GM21717 (cell line): Measurements from ENCODE around the gene RASD1.
"Not testable (repeated sequence)": the region's sequence is repeated elsewhere in the genome, so short reads cannot be mapped to it uniquely, and the experiment has no call there.

Source experiments
- ATAC-seq: cut with Tn5 transposase; IDR thresholded peaks from one replicate; pipeline ENCODE4 v1.9.1; 2021; ENCODE audit warnings: mild to moderate bottlenecking, moderate library complexity; ENCODE audit not compliant: unreplicated experiment

Gene RASD1

DNA sequence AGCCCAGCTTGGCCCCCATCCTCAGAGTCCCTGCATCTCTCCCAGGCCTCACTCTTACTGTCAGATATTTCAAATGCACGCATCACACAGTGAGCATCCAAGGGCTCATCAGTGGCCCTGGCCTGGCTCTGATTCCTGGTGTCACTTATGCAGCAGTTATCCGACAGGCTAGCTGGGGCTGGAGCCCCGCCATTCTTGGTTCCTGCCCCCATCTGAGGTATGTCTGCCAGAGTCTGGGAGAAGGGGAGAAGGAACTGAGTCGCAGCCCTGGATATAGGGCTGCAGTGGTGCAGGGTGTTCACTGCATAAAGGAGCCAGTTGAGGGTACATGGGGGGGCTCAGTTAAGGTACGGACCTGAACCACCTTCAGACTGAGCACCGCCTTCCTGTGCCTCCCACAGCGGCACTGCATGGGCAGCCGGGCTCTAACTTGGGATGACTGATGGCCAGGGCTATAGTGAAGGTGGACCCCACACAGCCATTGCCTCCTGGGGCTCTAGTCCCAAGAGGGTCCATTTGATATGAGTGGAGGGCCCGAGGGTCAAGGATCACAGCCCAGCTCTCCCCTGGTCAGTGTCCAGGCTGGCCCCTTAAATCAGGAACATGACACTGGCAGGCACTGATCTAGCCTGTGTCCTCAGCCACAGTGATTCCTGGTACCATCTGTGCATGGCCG, 1.8 kb upstream of the RASD1 start:
- no peak for ATAC-seq

GRCh38 chr17:17497065-17497844, 1.1 kb upstream of the RASD1 start:
- ATAC-seq = no peak

DNA sequence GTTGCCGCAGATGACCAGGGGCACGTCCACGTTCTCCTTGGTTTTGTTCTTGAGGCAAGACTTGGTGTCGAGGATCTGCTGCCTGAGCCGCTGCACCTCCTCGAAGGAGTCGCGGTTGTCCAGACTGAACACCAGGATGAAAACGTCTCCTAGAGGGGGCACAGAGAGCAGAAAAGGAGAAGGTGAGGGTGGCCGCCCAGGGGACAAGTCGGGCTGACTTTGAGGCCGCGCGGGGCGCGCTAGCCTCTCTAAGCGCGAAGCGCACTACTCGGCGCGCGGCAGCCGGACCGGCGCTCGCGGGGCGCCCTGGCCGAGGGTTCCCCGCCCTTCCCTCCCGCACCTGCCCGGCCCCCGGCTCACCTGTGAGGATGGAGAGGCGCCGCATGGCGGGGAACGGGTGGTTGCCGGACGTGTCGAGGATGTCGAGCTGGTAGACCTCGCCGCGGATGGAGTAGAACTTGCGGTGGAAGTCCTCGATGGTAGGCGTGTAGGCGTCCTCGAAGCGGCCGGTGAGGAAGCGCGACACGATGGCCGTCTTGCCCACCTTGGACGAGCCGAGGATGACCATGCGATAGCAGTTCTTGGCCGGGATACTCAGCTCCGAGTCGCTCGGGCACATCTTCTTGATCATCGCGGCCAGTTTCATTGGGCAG, 533 bp downstream of the RASD1 start:
- no peak for ATAC-seq

GRCh38 chr17:17494870-17495535, 1.2 kb downstream of the RASD1 start:
- no peak for ATAC-seq

DNA sequence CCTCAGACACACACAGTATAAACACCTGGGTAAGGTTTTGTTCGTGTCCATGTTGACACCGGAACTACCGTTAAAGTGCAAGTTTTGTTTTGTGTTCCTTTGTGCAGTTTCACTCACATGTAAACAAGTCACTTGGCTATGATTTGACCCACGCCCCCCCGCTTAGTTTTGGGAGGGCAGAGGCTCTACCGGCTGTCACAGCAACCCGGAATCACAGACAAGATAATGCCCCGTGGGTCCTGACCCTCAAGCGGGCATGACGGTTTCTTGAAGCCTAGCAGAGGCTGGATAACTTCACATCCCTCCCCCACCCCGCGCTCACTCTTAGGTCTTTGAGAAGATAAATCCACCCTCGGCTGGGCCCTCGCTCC, 1.7 kb downstream of the RASD1 start:
- ATAC-seq = no peak

DNA sequence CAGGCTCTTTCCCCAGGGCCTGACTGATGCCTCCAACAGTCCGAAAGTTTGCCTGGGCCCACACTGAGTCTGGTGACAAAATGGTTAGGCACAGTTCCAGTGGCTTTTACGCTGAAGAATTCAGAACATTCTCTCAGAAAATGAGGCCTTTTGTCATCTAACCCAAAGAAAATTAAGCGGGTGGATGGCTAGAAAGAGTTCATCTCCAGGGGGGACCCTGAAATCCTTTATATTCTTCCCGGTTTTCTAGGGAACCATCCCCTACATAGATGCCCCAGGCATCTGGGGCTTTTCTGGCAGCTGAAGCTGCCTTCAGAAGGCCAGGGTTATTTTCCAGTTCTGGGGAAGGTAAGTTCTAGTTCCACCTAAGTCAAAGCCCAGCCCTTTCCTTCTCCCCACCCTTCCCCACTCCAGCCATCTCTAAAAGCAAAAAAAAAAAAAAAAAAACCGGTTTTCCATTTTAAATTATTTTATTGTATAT, 2.2 kb downstream of the RASD1 start:
- ATAC-seq = no peak

- no peak for ATAC-seq
These were observed 2.8 kb downstream of the RASD1 start for GRCh38 chr17:17493249-17493985.

DNA sequence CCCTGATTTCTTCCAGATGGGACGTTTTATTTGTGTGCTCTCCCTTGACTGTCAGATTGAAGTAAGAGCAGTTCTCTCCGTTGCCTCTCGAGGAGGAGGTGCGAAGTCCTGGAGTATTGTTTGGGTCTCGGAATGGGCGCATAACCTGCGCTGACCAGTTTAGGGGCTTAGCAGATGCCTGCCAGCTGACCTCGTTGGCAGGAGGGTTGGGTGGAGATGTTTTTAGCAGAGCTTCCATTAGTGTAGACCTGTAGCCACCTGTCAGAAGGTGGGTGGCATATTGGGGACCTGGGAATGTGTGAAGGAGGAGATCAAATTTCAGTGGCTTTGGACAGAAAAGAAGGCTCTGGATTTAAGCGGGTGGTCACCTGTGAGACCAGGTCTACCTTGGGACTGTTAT, 3.6 kb downstream of the RASD1 start:
- no peak for ATAC-seq

DNA sequence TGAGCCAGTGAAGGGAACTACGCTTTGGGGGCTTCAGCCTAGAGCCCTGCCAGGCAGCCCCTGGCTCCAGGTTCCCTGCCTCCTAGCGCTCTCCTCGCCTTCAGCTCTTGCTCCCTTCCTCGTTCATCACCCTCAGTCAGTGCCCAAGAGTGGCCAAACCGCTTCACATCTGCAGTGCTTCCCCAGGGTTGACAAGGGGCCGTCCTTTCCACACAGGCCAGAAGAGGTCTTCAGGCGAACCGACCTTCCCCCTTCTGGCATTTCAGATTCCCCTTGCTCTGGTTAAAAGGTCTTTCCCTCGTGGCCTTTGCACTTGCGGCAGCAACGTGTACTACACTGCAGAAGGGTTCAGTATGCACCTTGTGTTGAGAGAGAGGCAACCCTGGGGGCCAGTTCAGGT, 4.1 kb downstream of the RASD1 start:
- ATAC-seq = no peak

GRCh38 chr17:17491546-17491988, 4.6 kb downstream of the RASD1 start:
- ATAC-seq = no peak

- ATAC-seq = no peak
These were observed 5.1 kb downstream of the RASD1 start for GRCh38 chr17:17491031-17491471.

DNA sequence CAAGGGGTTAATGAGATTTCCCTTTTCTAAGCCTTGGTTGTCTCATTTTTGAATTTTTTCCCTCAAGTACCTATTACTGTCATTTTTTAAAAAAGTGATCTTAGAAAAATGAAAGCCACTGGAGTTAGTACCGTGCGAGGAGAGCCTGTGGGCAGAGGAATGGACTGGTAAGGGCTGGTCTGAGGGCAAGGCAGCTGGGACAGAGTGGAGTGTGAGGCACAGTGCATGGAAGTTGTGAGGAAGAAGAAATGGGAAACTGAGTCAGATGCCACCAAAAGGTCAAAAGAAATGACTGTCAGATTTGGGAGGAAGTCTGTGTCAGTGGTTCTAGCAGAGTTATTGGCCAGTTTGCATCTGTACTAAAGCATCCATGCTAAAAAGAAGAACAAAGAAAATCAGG, 8.2 kb downstream of the RASD1 start:
- ATAC-seq = no peak

DNA sequence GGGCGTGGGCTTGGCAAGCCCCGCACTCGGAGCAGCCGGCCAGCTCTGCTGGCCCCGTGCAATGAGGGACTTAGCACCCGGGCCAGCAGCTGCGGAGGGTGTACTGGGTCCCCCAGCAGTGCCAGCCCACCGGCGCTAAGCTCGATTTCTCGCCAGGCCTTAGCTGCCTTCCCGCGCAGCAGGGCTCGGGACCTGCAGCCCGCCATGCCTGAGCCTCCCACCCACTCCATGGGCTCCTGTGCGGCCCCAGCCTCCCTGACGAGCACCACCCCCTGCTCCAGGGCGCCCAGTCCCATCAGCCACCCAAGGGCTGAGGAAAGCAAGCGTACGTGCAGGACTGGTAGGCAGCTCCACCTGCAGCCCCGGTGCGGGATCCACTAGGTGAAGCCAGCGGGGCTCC, 9.8 kb downstream of the RASD1 start:
- not testable (repeated sequence) for ATAC-seq

DNA sequence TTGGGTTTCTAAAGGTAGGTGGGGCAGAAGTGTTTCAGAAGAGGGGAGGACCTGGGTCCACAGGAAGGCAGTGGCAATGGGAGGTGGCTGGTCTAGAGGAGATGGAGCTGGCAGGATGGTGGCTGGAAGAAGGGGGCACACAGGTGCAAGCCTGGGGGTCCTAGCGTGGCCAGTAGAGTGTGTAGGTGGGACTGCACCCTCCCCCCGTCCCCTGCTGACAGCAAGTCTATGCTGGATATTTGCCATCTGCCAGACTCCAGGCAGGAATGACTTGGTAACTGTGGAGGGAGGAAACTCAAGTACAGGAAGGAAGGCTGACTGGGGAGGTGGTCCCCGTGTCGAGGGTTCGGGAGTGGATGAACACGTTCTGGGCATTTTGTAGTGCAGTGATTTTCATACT, 10.8 kb downstream of the RASD1 start:
- ATAC-seq = no peak

DNA sequence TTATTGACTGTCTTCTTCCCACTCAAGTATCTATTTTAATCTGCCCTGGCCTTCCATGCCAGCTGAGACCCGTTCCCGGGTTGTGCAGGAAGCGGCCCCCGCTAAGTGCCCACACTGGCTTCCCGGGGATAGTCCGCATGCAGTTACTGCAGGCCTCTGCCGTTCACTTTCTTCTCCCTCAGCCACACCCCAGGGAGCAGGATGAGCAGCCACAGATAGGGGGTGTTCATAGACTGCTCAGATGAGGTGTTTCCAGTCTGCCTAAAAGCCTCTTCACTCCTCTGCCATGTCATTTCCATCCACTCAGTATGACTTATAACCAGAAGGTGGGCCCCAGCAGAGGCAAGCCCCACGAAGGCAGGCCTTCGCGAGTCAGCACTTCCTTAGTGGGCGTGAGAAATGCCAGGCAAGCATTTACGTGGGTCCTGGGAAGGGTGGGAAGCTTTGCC, 11.7 kb downstream of the RASD1 start:
- ATAC-seq = no peak

DNA sequence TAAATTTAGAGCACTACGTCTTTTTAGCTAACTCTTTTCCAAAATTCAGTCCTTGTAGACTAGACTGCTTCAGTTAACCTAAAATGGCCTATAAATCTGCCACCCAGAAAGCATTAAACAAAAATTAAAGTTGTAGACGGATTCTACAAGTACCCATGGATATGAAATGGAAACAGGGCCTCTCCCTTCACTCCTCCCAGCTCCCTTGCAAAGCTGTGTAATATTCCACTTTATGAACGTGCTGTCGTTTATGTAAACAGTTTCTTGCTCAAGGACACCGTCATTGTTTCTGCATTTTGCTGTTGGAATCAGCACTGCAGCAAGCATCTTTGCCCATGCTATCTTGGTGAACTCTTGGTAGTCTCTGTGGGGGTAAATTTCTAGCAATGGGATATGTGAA, 14.3 kb downstream of the RASD1 start:
- ATAC-seq = no peak

DNA sequence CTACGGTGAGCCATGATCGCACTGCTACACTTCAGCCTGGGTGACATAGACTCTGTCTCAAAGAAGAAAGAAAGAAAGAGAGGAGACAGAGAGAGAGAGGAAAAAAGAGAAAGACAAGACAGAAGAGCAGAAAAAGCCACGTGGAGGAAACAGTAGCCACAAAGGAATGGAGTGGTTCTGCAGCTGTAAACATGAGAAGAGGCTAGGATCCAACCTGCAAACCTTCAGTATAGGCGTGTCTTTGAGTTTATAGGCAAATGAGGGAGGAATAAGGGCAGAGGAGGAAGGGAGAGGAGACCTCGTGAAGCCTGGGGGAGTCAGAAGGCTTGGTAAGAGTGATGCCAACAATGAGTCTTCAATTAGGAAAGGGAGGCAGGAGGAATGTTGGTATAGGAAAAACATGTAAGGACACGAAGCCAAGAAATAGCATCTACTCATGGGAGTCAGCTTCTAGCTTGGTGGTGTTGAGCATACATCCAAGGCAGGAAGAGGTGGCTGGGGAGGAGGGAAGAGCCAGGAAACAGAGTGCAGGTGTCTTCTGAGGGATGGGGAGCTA, 15.5 kb downstream of the RASD1 start:
- no peak for ATAC-seq

- no peak for ATAC-seq
These were observed 17.0 kb downstream of the RASD1 start for GRCh38 chr17:17479209-17479608.

DNA sequence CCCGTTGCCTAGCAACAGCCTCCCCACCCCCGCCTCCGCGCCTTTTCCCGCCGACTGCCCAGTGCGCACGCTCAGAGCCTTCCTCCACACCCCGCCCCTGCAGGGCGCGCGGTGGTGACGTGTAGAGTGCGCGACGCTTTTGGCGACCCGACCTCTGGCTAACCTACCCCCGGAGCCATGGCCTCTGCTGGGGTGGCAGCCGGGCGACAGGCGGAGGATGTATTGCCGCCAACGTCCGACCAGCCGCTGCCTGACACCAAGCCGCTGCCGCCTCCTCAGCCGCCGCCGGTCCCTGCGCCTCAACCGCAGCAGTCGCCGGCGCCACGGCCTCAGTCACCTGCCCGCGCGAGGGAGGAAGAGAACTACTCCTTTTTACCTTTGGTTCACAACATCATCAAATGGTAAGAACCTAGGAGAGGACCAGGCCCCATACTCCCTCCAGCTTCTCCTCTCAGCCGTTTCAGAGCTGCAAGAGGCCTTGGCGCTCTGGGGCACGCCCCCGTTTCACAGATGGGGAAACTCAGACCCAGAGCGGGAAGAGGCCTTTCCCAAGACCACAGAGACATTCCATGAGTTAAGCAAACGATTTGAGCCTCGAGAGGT, 19.2 kb downstream of the RASD1 start, which contains the start of gene MED9:
TSS of gene MED9 (plus strand) at position 136 of the 603 bp plus-strand sequence. CDS start at position 178, 42 bp downstream.
- no peak for ATAC-seq

GRCh38 chr17:17474341-17474740, 21.9 kb downstream of the RASD1 start:
- ATAC-seq = no peak
